Stimulated activated CD8-positive, alpha-beta memory T cell treated with anti-CD3 and anti-CD28 coated beads, Interleukin-2, amount 100 ng/mL, for 48 hours (primary cell): ENCODE data around the gene SLC32A1.

ENCODE experiments used
- DNase-seq, 2 donors: peaks; one replicate each; pipeline ENCODE4 v3.0.0-alpha.2; 2020; ENCODE audit warnings: low read depth in 2 of 2

SLC32A1 gene

DNA sequence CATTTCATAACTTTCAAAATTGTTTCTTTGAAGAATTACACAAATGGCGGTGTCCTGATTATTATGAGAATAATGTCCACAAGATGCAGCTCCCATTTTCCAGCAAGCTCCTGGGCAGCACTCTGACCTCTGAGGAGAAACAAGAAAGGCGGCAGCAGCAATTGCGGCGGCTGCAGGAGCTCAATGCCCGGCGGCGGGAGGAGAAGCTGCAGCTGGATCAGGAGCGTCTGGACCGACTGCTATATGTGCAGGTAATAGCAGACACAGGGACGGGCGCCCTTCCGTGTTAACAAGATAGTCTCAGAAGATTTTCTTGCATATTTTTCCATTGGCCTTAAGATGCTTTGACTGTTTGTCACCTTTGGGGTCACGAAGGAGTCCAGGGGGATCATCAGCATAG is 30.6 kb downstream of the SLC32A1 start:
- DNase-seq, result no peak

- DNase-seq, result no peak
Observed at GRCh38 chr20:38755324-38755910, 31.1 kb downstream of the SLC32A1 start.

DNA sequence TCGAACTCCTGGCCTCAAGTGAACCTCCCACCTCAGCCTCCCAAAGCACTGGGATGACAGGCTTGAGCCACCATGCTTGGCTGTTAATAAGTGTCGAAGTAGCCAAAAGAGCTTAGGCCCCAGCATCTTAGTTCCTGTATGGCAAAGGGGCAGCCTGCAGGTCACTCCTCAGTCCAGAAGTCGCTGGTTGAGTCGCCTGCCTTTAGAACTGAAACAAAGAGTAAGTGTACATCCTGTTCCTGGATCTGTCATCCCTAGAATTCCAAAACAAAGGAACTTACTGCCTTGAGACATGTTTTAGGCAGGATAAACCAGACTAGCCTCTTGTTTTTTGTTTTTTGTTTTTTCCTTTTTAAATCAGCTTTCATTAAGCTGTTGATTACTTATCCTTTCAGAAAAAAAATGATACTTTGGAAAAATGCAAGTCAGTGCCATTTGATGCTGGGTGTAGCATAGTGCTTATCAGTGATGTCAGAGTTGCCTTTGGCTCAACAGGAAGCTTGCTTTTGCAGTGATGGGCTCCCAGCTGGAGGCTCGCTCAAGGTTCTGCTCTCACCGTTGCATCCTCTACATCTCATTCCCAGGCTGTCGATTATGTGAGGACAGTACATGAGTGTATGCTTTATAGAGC is 33.0 kb downstream of the SLC32A1 start:
- DNase-seq, result no peak

DNA sequence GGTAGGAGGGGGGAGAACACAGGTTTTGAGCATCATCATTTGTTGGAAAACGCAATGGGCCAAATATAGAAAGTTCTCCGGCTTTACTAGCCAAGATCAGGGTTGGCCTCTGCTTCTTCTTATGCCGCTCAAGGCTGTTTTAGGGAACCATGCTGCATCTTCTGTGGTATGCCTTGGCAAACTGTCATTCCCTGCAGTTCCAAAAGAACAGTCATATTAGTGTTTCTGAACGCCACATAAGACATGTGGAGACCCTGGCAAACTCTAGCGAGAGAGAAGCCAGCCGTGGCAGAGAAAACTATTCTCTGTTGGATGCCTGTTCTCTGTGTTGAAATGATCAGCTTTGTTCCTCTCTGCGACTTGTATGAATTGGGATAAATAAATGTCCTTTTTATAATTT is 34.8 kb downstream of the SLC32A1 start:
- DNase-seq, result no peak

GRCh38 chr20:38760978-38761377 is 36.7 kb downstream of the SLC32A1 start:
- no peak for DNase-seq

DNA sequence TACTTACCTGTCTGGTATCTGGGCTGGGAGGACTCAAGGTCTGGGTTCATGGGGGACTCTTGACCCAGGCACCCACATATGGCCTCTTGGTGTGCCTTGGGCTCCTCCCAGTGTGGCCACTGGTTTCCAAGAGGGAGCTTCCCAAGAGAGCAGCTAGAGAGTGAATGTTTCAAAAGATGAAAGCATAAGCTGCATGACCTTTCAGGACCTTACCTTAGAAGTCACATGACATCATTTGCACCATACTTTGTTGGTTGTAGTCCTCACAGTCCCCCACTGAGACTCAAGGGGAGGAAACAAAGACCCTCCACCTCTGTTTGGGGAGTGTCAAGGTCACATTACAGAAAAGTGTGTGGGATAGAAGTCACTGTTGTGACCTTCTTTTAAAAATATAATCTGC is 37.9 kb downstream of the SLC32A1 start:
- DNase-seq, result no peak

- DNase-seq, result no peak
Observed at GRCh38 chr20:38763616-38764015, 39.3 kb downstream of the SLC32A1 start.

DNA sequence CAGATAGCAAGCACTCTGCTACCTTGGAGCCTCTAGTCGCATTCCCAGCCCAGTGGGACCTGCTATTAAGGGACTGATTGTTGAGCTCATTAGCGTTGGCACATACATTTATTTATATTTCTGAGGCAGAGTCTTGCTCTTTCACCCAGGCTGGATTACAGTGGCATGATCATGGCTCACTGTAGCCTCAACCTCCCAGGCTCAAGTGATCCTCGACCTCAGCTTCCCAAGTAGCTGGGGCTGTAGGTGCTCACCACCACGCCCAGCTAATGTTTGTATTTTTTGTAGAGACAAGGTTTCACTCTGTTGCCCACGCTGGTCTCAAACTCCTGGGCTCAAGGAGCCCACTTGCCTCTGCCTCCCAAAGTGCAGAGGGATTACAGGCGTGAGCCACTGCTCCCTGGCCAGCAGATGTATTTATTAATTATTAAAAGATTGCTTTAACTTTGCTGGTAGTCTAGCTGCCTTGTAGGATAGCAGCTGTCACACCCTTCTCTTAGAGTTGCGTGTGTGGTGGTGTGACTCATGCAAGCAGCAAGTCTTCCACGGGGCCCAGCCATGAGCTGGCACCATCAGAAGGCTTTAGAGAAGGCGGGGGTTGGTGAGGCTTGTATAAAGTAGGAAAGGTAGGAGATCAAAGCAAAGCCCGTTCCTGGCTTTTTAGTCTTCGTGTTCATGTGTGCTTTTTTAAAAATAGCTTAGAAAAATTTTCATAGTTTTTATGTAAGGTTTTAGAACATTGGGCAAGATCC is 40.5 kb downstream of the SLC32A1 start:
- DNase-seq, result peak; percentile 21 to 34

DNA sequence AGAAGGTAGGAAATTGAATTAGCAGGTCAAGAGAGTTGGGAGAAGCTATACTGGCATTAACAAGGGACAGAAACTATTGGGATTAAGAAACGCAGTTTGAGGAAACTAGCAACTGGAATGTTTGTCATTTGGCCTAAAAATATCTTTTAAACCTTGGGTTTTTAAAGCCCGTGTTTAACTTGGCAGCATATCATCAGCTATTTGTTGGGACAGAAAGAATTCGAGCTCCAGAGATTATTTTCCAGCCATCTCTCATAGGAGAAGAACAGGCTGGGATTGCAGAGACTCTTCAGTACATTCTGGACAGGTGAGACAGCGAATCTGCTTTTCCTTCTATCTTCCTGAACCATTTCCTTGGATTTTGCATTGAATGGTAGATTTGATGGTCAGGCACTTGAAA is 41.8 kb downstream of the SLC32A1 start:
- DNase-seq, result no peak

- no peak for DNase-seq
Observed at GRCh38 chr20:38769376-38770295, 45.4 kb downstream of the SLC32A1 start.

GRCh38 chr20:38770546-38770945 is 46.3 kb downstream of the SLC32A1 start:
- no peak for DNase-seq

- no peak for DNase-seq
Observed at GRCh38 chr20:38770970-38771369, 46.7 kb downstream of the SLC32A1 start.

- no peak for DNase-seq
Observed at GRCh38 chr20:38771621-38772020, 47.3 kb downstream of the SLC32A1 start.

GRCh38 chr20:38774167-38774566 is 49.9 kb downstream of the SLC32A1 start:
- DNase-seq, result no peak

DNA sequence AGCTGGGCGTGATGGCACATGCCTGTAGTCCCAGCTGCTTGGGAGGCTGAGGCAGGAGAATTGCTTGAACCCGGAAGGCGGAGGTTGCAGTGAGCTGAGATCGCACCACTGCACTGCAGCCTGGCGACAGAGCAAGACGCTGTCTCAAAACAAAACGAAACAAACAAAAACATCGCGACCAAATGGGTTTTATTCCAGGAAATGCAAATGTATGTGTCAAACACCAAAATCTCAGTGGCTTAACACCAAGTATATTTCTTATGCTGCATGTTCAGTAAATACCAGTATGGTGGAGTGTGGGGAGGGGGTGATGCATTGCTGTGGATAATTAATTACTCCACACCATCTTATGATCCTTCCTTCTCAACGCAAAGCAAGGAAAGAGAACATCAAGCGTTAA is 52.1 kb downstream of the SLC32A1 start:
- DNase-seq, result no peak
